ENCODE measurements around the gene FTO. TPM values are rescaled to one million over a fixed set of nuclear protein-coding genes. Genes with fewer than 3 reads are reported as not detected.

Gene FTO
- total RNA-seq, 1 donor from 2014 or later = 110 TPM

GRCh38 chr16:53756275-53756996 lies 52.5 kb downstream of the FTO start:
- TF ChIP-seq EZH2phosphoT487 (IDR thresholded peaks at IDR 0.05) = no peak
- no peak for TF ChIP-seq CTCF (IDR thresholded peaks at IDR 0.05)
- no peak for TF ChIP-seq EZH2 (IDR thresholded peaks at IDR 0.05)
- Histone ChIP-seq H3K4me1 (peaks cover 60% of the 10 kb centered on the region), H3K9ac (no peak overlapping the region), H4K20me1 (ENCODE audit: low read depth) (no peaks in the 10 kb centered on the region), H3K27ac (peak overlapping the region; percentile 85), H3K4me2 (peak overlapping the region; percentile 70), H3K4me3 (peak overlapping the region; percentile 39), H3F3A (ENCODE audit: low read depth) (peaks cover 35% of the 10 kb centered on the region), H3K9me3 (ENCODE audit: low read depth) (no peaks in the 10 kb centered on the region), H3K79me2 (ENCODE audit: low read depth) (peaks cover 72% of the 10 kb centered on the region), H2AFZ (replicated peaks) (no peak overlapping the region), H3K27me3 (no peaks in the 10 kb centered on the region), H3K36me3 (no peaks in the 10 kb centered on the region)
- Mint-ChIP-seq H3K27me3 (ENCODE audit: insufficient read depth, low read depth) (no peaks in the 10 kb centered on the region), H3K9me3 (peaks cover 2% of the 10 kb centered on the region), H3K27ac (peak overlapping the region; percentile 97), H3K4me3 (peak overlapping the region; percentile 64), H3K36me3 (peaks cover 2% of the 10 kb centered on the region), H3K4me1 (peaks cover 51% of the 10 kb centered on the region)
- DNase-seq (ENCODE audit: low spot score) = peak; percentile 86

GRCh38 chr16:53757971-53758609 lies 54.1 kb downstream of the FTO start:
- Histone ChIP-seq H4K20me1 (ENCODE audit: low read depth) (no peaks in the 10 kb centered on the region), H3K4me2 (peak overlapping the region; percentile 70), H3K4me3 (no peak overlapping the region), H2AFZ (replicated peaks) (no peak overlapping the region), H3K79me2 (ENCODE audit: low read depth) (peaks cover 73% of the 10 kb centered on the region), H3K9me3 (ENCODE audit: low read depth) (no peaks in the 10 kb centered on the region), H3K27ac (peak overlapping the region; percentile 85), H3K36me3 (no peaks in the 10 kb centered on the region), H3K4me1 (peaks cover 63% of the 10 kb centered on the region), H3F3A (ENCODE audit: low read depth) (peaks cover 35% of the 10 kb centered on the region), H3K9ac (no peak overlapping the region), H3K27me3 (no peaks in the 10 kb centered on the region)
- H3K9me3 Mint-ChIP-seq = peaks cover 2% of the 10 kb centered on the region
- TF ChIP-seq CTCF (IDR thresholded peaks at IDR 0.05) (no peak), EZH2 (IDR thresholded peaks at IDR 0.05) (no peak), EZH2phosphoT487 (IDR thresholded peaks at IDR 0.05) (no peak)
- H3K4me1 Mint-ChIP-seq = peaks cover 59% of the 10 kb centered on the region
- H3K4me3 Mint-ChIP-seq = no peak overlapping the region
- peaks cover 2% of the 10 kb centered on the region for H3K36me3 Mint-ChIP-seq
- DNase-seq (ENCODE audit: low spot score) = no peak
- H3K27ac Mint-ChIP-seq = peak overlapping the region; percentile 95
- no peaks in the 10 kb centered on the region for H3K27me3 Mint-ChIP-seq (ENCODE audit: insufficient read depth, low read depth)

- no peak overlapping the region for H3K27ac Mint-ChIP-seq
These were observed 58.2 kb downstream of the FTO start for GRCh38 chr16:53761962-53762703.

More at GRCh38 chr16:53761962-53762703, 58.2 kb downstream of the FTO start:
- H3K79me2 ChIP-seq (ENCODE audit: low read depth) = peaks cover 69% of the 10 kb centered on the region
- TF ChIP-seq CTCF (IDR thresholded peaks at IDR 0.05) (no peak), EZH2phosphoT487 (IDR thresholded peaks at IDR 0.05) (no peak), EZH2 (IDR thresholded peaks at IDR 0.05) (no peak)
- no peaks in the 10 kb centered on the region for H3K36me3 ChIP-seq
- H3F3A ChIP-seq (ENCODE audit: low read depth) = peaks cover 9% of the 10 kb centered on the region
- no peak overlapping the region for H3K4me3 ChIP-seq
- H3K4me1 ChIP-seq = peaks cover 38% of the 10 kb centered on the region
- Mint-ChIP-seq H3K9me3 (peaks cover 2% of the 10 kb centered on the region), H3K4me3 (no peak overlapping the region), H3K4me1 (peaks cover 39% of the 10 kb centered on the region), H3K36me3 (peaks cover 2% of the 10 kb centered on the region), H3K27me3 (ENCODE audit: insufficient read depth, low read depth) (no peaks in the 10 kb centered on the region)
- H3K9ac ChIP-seq = no peak overlapping the region
- no peaks in the 10 kb centered on the region for H4K20me1 ChIP-seq (ENCODE audit: low read depth)
- H3K27ac ChIP-seq = peak overlapping the region; percentile 76
- no peak overlapping the region for H3K4me2 ChIP-seq
- DNase-seq (ENCODE audit: low spot score) = no peak
- no peaks in the 10 kb centered on the region for H3K9me3 ChIP-seq (ENCODE audit: low read depth)
- H2AFZ ChIP-seq (replicated peaks) = no peak overlapping the region
- no peaks in the 10 kb centered on the region for H3K27me3 ChIP-seq
